Measurements from ENCODE around the gene ID1.

ID1 gene

GRCh38 chr20:31587545-31588389 lies 17.3 kb upstream of the ID1 start:
- no peak for TF ChIP-seq ZFX (IDR thresholded peaks at IDR 0.05; ENCODE audit: borderline replicate concordance)
- TF ChIP-seq, protein P1, sequence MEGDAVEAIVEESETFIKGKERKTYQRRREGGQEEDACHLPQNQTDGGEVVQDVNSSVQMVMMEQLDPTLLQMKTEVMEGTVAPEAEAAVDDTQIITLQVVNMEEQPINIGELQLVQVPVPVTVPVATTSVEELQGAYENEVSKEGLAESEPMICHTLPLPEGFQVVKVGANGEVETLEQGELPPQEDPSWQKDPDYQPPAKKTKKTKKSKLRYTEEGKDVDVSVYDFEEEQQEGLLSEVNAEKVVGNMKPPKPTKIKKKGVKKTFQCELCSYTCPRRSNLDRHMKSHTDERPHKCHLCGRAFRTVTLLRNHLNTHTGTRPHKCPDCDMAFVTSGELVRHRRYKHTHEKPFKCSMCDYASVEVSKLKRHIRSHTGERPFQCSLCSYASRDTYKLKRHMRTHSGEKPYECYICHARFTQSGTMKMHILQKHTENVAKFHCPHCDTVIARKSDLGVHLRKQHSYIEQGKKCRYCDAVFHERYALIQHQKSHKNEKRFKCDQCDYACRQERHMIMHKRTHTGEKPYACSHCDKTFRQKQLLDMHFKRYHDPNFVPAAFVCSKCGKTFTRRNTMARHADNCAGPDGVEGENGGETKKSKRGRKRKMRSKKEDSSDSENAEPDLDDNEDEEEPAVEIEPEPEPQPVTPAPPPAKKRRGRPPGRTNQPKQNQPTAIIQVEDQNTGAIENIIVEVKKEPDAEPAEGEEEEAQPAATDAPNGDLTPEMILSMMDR (IDR thresholded peaks at IDR 0.05) = no peak
- peak overlapping the region; percentile 100 for H3K27ac ChIP-seq

GRCh38 chr20:31590717-31591225 lies 14.3 kb upstream of the ID1 start:
- H3K27ac ChIP-seq = peak overlapping the region; percentile 100
- no peak for TF ChIP-seq ZFX (IDR thresholded peaks at IDR 0.05; ENCODE audit: borderline replicate concordance)
- TF ChIP-seq, protein P1 (IDR thresholded peaks at IDR 0.05) = no peak

- peak overlapping the region; percentile 100 for H3K27ac ChIP-seq
- TF ChIP-seq, protein P1 (IDR thresholded peaks at IDR 0.05) = no peak; the same call in 1 of the 2 replicates
- no peak for TF ChIP-seq ZFX (IDR thresholded peaks at IDR 0.05; ENCODE audit: borderline replicate concordance)
These were observed 11.7 kb upstream of the ID1 start for GRCh38 chr20:31593221-31594001.

- peak overlapping the region; percentile 100 for H3K27ac ChIP-seq
- TF ChIP-seq ZFX (IDR thresholded peaks at IDR 0.05; ENCODE audit: borderline replicate concordance) = no peak
- TF ChIP-seq, protein P1 (IDR thresholded peaks at IDR 0.05) = no peak
These were observed 11.0 kb upstream of the ID1 start for GRCh38 chr20:31594002-31594557.

GRCh38 chr20:31594558-31595379 lies 10.3 kb upstream of the ID1 start:
- TF ChIP-seq, protein P1 (IDR thresholded peaks at IDR 0.05) = no peak
- no peak for TF ChIP-seq ZFX (IDR thresholded peaks at IDR 0.05; ENCODE audit: borderline replicate concordance)
- peak overlapping the region; percentile 100 for H3K27ac ChIP-seq

DNA sequence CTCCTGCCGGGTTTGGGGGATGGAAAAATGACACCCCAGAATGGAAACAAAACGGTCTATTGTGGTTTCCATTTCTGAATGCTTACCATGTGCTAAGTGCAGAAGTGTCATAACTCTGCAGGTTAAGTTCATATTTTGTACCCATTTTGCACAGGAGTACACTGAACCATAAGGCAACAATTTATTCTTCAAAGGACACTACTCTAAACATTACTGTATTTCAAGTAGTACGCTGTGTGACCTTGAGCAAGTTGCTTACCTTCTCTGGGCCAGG lies 9.8 kb upstream of the ID1 start:
- TF ChIP-seq, protein P1 (IDR thresholded peaks at IDR 0.05) = no peak
- no peak for TF ChIP-seq ZFX (IDR thresholded peaks at IDR 0.05; ENCODE audit: borderline replicate concordance)
- H3K27ac ChIP-seq = peak overlapping the region; percentile 100
